Measurements from ENCODE around the gene PBX3. TPM values are rescaled to one million over a fixed set of nuclear protein-coding genes. Genes with fewer than 3 reads are reported as not detected.

PBX3 gene
- total RNA-seq, 5 donors from 2014 or later (not counting 1 experiment from before 2014, with no cell fraction given): 12.3 to 30.6 (median 19.0) TPM

DNA sequence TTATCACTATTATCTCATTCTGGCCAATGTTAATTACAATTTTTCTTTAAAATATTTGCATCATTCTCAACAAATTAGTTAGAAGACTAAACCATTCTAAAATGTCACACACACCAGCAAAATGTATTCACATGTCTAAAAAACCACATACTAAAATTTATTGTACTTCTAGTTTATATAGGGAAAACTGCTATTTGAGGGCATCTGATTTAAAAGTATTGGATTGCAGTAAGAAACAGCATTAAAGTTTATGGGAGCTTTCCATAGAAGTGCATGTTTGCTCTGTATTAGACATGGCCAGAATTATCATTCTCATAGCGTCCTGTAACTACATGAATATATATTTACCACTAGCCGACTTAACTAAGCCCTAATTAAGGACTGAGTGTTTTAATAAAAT, 150.3 kb downstream of the PBX3 start:
- Mint-ChIP-seq H3K27ac (no peak overlapping the region), H3K27me3 (no peaks in the 10 kb centered on the region), H3K4me1 (peaks cover 0 to 6% (median 1%) of the 10 kb centered on the region in 3 donors), H3K4me3 (no peak overlapping the region), H3K9me3 (no peaks in the 10 kb centered on the region), H3K36me3 (no peaks in the 10 kb centered on the region)
- Histone ChIP-seq H3K27me3 (replicated peaks in 1 of 2; ENCODE audit: control insufficient read depth in 2 of 2, extremely low read depth in 1 of 2, insufficient read depth in 2 of 2, low read length in 1 of 2) (no peaks in the 10 kb centered on the region), H3K9me3 (no peaks in the 10 kb centered on the region), H3K36me3 (ENCODE audit: control insufficient read depth in 2 of 2, extremely low read depth in 1 of 2, insufficient read depth in 1 of 2, low read length in 1 of 2) (no peaks in the 10 kb centered on the region), H3K4me1 (ENCODE audit: control insufficient read depth in 1 of 2, extremely low read depth in 1 of 2, insufficient read depth in 2 of 2, low read length in 2 of 2) (peaks cover 0 to 2% of the 10 kb centered on the region in 2 experiments), H3K27ac (ENCODE audit: low read length) (no peak overlapping the region), H3K4me3 (ENCODE audit: control insufficient read depth in 1 of 2, extremely low read depth in 1 of 2, low read length in 1 of 2) (no peak overlapping the region)
- CTCF ChIA-PET: no interaction called here
- DNase-seq: no peak
- WGBS (ENCODE audit: insufficient coverage): no CpG with 5 or more reads among the region's 2 CpGs
- ATAC-seq (replicated peaks in 1 of 4): no peak
- POLR2A ChIA-PET: no interaction called here

DNA sequence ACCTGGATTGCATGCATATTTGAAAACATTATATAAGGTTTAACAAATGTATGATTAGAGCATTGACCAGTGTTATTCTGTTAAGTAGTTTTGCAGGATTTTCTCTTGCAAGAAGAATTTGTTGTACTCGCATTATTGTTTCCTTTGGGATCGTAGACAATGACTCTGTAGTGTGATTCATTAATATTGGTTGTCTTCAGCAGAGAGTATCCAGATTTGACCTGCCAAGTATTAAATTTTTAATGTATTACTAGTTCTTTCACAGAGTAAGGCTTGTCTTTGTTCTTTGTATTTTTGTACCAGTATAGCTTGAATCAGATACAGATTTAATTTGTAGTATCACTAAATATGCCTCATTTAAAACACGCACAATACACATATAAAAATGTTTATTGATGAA, 155.0 kb downstream of the PBX3 start:
- ChIA-PET POLR2A (no interaction called here), CTCF (interaction anchor here in 1 of 2 donors (0.6 kb wide), 1 partner anchor 216 kb away, joined by 5 read pairs; no protein-coding TSS in a partner anchor)
- H3K36me3 Mint-ChIP-seq: no peaks in the 10 kb centered on the region
- H3K9me3 Mint-ChIP-seq: no peaks in the 10 kb centered on the region
- WGBS (ENCODE audit: insufficient coverage): no CpG with 5 or more reads among the region's 3 CpGs
- DNase-seq: no peak
- Histone ChIP-seq H3K27ac (ENCODE audit: low read length) (no peak overlapping the region), H3K4me3 (ENCODE audit: control insufficient read depth in 1 of 2, extremely low read depth in 1 of 2, low read length in 1 of 2) (no peak overlapping the region), H3K36me3 (ENCODE audit: control insufficient read depth in 2 of 2, extremely low read depth in 1 of 2, insufficient read depth in 1 of 2, low read length in 1 of 2) (no peaks in the 10 kb centered on the region), H3K9me3 (no peaks in the 10 kb centered on the region), H3K4me1 (ENCODE audit: control insufficient read depth in 1 of 2, extremely low read depth in 1 of 2, insufficient read depth in 2 of 2, low read length in 2 of 2) (no peaks in the 10 kb centered on the region), H3K27me3 (replicated peaks in 1 of 2; ENCODE audit: control insufficient read depth in 2 of 2, extremely low read depth in 1 of 2, insufficient read depth in 2 of 2, low read length in 1 of 2) (no peaks in the 10 kb centered on the region)
- ATAC-seq (replicated peaks in 1 of 4): no peak
- H3K4me3 Mint-ChIP-seq: no peak overlapping the region
- H3K27me3 Mint-ChIP-seq: no peaks in the 10 kb centered on the region
- peaks cover 0 to 6% (median 0%) of the 10 kb centered on the region in 3 donors for H3K4me1 Mint-ChIP-seq
- no peak overlapping the region for H3K27ac Mint-ChIP-seq

DNA sequence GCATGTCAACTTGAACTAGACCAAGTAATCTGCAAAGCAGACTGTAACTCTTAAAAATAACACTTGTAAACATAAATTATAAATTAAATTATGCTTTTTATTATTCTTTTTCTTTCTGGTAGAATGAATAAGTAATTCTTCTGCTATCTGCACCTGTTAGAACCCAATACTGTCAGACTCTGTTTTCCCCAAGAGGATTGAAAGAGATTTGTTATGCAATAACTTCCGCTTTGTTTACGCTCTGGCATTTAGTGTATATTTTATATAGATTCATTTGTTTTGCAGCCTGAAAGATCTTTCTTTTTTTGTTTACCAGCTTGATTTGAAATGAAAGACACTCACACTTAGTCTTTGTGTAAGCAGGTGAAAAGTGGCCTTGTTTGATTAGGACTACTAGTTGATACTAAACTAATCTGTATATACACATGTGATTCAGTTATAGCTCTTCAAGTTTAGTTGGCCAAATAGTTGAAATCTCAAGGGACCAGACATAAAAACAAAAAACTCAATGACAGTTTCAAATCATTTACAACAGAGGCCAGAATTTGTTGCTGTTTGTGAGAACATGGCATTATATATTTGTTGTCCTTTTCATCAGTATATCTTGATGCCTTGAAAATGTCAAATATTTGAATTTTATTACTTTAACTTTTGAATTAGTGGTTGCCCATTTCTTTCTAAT, 155.8 kb downstream of the PBX3 start:
- H3K27me3 Mint-ChIP-seq: no peaks in the 10 kb centered on the region
- H3K36me3 ChIP-seq (ENCODE audit: control insufficient read depth in 2 of 2, extremely low read depth in 1 of 2, insufficient read depth in 1 of 2, low read length in 1 of 2): no peaks in the 10 kb centered on the region
- no CpG with 5 or more reads among the region's 2 CpGs for WGBS (ENCODE audit: insufficient coverage)
- no peaks in the 10 kb centered on the region for H3K36me3 Mint-ChIP-seq
- no peaks in the 10 kb centered on the region for H3K27me3 ChIP-seq (replicated peaks in 1 of 2; ENCODE audit: control insufficient read depth in 2 of 2, extremely low read depth in 1 of 2, insufficient read depth in 2 of 2, low read length in 1 of 2)
- no peak for ATAC-seq (replicated peaks in 1 of 4)
- no peaks in the 10 kb centered on the region for H3K9me3 Mint-ChIP-seq
- CTCF ChIA-PET: interaction anchor here (0.6 kb wide), 2 partner anchors 109 to 216 kb away, joined by 5 read pairs; no protein-coding TSS in a partner anchor
- DNase-seq: no peak
- POLR2A ChIA-PET: interaction anchor here in 1 of 2 donors (0.6 kb wide), 1 partner anchor 9 kb away, joined by 4 read pairs; no protein-coding TSS in a partner anchor
- no peaks in the 10 kb centered on the region for H3K9me3 ChIP-seq
- H3K4me3 Mint-ChIP-seq: no peak overlapping the region
- peaks cover 0 to 6% (median 0%) of the 10 kb centered on the region in 3 donors for H3K4me1 Mint-ChIP-seq
- H3K4me3 ChIP-seq (ENCODE audit: control insufficient read depth in 1 of 2, extremely low read depth in 1 of 2, low read length in 1 of 2): no peak overlapping the region
- H3K27ac Mint-ChIP-seq: no peak overlapping the region
- H3K27ac ChIP-seq (ENCODE audit: low read length): no peak overlapping the region
- no peaks in the 10 kb centered on the region for H3K4me1 ChIP-seq (ENCODE audit: control insufficient read depth in 1 of 2, extremely low read depth in 1 of 2, insufficient read depth in 2 of 2, low read length in 2 of 2)

DNA sequence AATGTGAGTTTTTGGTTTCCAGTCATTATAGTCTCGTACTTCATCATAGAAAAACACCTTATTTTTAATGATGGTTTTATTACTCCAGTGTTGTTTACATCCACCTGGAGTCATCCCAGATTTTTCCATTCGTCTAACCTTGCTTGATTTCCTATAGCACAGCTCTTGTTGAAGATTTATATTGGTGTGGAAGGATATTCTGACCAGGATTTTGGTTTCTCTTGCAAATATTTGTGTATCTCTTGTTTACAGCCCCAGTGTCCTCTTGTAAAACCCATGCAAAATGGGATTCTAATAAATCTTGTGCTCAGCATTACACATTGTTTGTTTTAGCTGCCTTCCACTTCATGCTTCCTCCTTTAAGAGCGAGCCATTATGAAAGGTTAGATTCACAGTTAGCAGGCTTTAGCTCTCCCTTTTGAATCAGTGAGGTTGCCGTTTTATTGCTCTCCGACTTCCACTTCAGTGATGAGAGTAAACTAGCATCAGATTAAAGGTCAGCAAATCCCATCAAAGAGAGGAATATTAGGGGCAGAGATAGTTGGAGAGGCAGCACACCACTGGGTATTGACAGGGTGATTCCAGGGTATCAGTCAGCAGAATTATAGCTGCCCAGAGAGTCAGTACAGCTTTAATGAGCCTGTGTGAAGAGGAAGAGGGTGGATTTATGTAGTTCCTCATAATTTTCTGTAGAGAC, 157.1 kb downstream of the PBX3 start:
- no peak overlapping the region for H3K27ac Mint-ChIP-seq
- H3K4me3 Mint-ChIP-seq: no peak overlapping the region
- H3K27me3 ChIP-seq (replicated peaks in 1 of 2; ENCODE audit: control insufficient read depth in 2 of 2, extremely low read depth in 1 of 2, insufficient read depth in 2 of 2, low read length in 1 of 2): no peaks in the 10 kb centered on the region
- H3K27me3 Mint-ChIP-seq: no peaks in the 10 kb centered on the region
- H3K4me1 Mint-ChIP-seq: peaks cover 0 to 6% (median 0%) of the 10 kb centered on the region in 3 donors
- no peaks in the 10 kb centered on the region for H3K9me3 Mint-ChIP-seq
- no peak overlapping the region for H3K27ac ChIP-seq (ENCODE audit: low read length)
- DNase-seq (no peak), ATAC-seq (replicated peaks in 1 of 4) (no peak)
- H3K9me3 ChIP-seq: no peaks in the 10 kb centered on the region
- no peak overlapping the region for H3K4me3 ChIP-seq (ENCODE audit: control insufficient read depth in 1 of 2, extremely low read depth in 1 of 2, low read length in 1 of 2)
- POLR2A ChIA-PET: no interaction called here
- CTCF ChIA-PET: no interaction called here
- no peaks in the 10 kb centered on the region for H3K36me3 Mint-ChIP-seq
- no CpG with 5 or more reads among the region's 5 CpGs for WGBS (ENCODE audit: insufficient coverage)
- no peaks in the 10 kb centered on the region for H3K4me1 ChIP-seq (ENCODE audit: control insufficient read depth in 1 of 2, extremely low read depth in 1 of 2, insufficient read depth in 2 of 2, low read length in 2 of 2)
- H3K36me3 ChIP-seq (ENCODE audit: control insufficient read depth in 2 of 2, extremely low read depth in 1 of 2, insufficient read depth in 1 of 2, low read length in 1 of 2): no peaks in the 10 kb centered on the region

DNA sequence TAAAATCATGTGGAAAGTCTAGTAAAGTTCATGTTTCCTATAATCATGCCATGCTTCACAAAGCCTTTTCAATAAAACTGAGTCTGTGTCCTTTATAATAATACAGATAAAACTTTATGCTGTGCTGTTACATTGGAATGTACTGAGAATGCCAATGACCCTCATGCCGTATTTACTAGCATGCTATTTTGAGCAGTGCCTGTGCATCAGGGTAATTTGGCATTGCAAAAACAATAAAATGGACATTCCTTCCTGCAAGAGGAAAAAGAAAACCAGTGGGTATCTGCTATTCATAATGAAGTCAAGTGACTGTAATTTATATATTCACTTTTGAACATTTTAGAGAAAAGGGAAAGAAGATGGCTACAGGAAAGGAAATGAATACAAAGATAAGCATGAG, 159.0 kb downstream of the PBX3 start:
- H3K27ac ChIP-seq (ENCODE audit: low read length): no peak overlapping the region
- Mint-ChIP-seq H3K27me3 (no peaks in the 10 kb centered on the region), H3K9me3 (no peaks in the 10 kb centered on the region), H3K27ac (no peak overlapping the region), H3K36me3 (no peaks in the 10 kb centered on the region), H3K4me3 (no peak overlapping the region), H3K4me1 (peaks cover 0 to 6% (median 0%) of the 10 kb centered on the region in 3 donors)
- no peaks in the 10 kb centered on the region for H3K36me3 ChIP-seq (ENCODE audit: control insufficient read depth in 2 of 2, extremely low read depth in 1 of 2, insufficient read depth in 1 of 2, low read length in 1 of 2)
- no peaks in the 10 kb centered on the region for H3K9me3 ChIP-seq
- no peak overlapping the region for H3K4me3 ChIP-seq (ENCODE audit: control insufficient read depth in 1 of 2, extremely low read depth in 1 of 2, low read length in 1 of 2)
- no peaks in the 10 kb centered on the region for H3K27me3 ChIP-seq (replicated peaks in 1 of 2; ENCODE audit: control insufficient read depth in 2 of 2, extremely low read depth in 1 of 2, insufficient read depth in 2 of 2, low read length in 1 of 2)
- POLR2A ChIA-PET: no interaction called here
- no peak for DNase-seq
- CTCF ChIA-PET: no interaction called here
- no peaks in the 10 kb centered on the region for H3K4me1 ChIP-seq (ENCODE audit: control insufficient read depth in 1 of 2, extremely low read depth in 1 of 2, insufficient read depth in 2 of 2, low read length in 2 of 2)
- 100% methylated on average over 1 of the region's 1 CpG for WGBS (ENCODE audit: insufficient coverage)
- ATAC-seq (replicated peaks in 1 of 4): no peak

DNA sequence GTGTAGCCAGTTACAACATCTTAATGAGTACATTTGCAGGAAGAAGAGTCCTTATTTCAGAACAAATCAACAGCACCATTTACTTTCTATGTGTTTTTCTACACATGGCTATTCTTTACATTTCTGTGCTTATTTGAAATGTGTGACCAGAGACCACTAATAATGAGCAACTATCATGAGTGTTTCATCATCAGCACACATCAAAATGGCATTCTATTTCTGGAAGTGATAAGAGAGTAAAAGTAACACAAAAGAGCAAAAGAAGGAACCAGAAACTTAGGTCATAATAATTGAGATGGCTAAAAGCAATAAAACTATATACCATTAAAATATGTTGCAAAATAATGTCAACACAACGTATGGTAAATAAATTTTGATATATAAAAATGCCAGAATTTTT, 159.7 kb downstream of the PBX3 start:
- ChIA-PET POLR2A (no interaction called here), CTCF (no interaction called here)
- H3K27me3 ChIP-seq (replicated peaks in 1 of 2; ENCODE audit: control insufficient read depth in 2 of 2, extremely low read depth in 1 of 2, insufficient read depth in 2 of 2, low read length in 1 of 2): no peaks in the 10 kb centered on the region
- ATAC-seq (replicated peaks in 1 of 4) (no peak), DNase-seq (no peak)
- no peak overlapping the region for H3K4me3 ChIP-seq (ENCODE audit: control insufficient read depth in 1 of 2, extremely low read depth in 1 of 2, low read length in 1 of 2)
- Mint-ChIP-seq H3K27ac (no peak overlapping the region), H3K4me3 (no peak overlapping the region), H3K27me3 (no peaks in the 10 kb centered on the region), H3K36me3 (no peaks in the 10 kb centered on the region), H3K9me3 (no peaks in the 10 kb centered on the region), H3K4me1 (peaks cover 0 to 6% (median 0%) of the 10 kb centered on the region in 3 donors)
- H3K9me3 ChIP-seq: no peaks in the 10 kb centered on the region
- WGBS (ENCODE audit: insufficient coverage): no CpG with 5 or more reads among the region's 1 CpG
- no peaks in the 10 kb centered on the region for H3K36me3 ChIP-seq (ENCODE audit: control insufficient read depth in 2 of 2, extremely low read depth in 1 of 2, insufficient read depth in 1 of 2, low read length in 1 of 2)
- H3K4me1 ChIP-seq (ENCODE audit: control insufficient read depth in 1 of 2, extremely low read depth in 1 of 2, insufficient read depth in 2 of 2, low read length in 2 of 2): no peaks in the 10 kb centered on the region
- H3K27ac ChIP-seq (ENCODE audit: low read length): no peak overlapping the region
